GM10266 (cell line): ENCODE measurements around the gene FURIN.
"Not testable (repeated sequence)": the region's sequence is repeated elsewhere in the genome, so short reads cannot be mapped to it uniquely, and the experiment has no call there.

Experiments
- DNase-seq: peaks from one replicate; pipeline ENCODE4 v3.0.0; 2012; ENCODE audit errors: extremely low spot score
- TF ChIP-seq, protein P1 (sequence below): IDR thresholded peaks from 2 replicates; pipeline ENCODE4 v1.5.1; 2012; ENCODE audit warnings: mild to moderate bottlenecking, low read depth; ENCODE audit not compliant: control insufficient read depth, insufficient read depth; ENCODE audit errors: missing control alignments

Gene FURIN

GRCh38 chr15:90905306-90906180 is 37.2 kb downstream of the FURIN start:
- DNase-seq: no peak
- TF ChIP-seq, protein P1, sequence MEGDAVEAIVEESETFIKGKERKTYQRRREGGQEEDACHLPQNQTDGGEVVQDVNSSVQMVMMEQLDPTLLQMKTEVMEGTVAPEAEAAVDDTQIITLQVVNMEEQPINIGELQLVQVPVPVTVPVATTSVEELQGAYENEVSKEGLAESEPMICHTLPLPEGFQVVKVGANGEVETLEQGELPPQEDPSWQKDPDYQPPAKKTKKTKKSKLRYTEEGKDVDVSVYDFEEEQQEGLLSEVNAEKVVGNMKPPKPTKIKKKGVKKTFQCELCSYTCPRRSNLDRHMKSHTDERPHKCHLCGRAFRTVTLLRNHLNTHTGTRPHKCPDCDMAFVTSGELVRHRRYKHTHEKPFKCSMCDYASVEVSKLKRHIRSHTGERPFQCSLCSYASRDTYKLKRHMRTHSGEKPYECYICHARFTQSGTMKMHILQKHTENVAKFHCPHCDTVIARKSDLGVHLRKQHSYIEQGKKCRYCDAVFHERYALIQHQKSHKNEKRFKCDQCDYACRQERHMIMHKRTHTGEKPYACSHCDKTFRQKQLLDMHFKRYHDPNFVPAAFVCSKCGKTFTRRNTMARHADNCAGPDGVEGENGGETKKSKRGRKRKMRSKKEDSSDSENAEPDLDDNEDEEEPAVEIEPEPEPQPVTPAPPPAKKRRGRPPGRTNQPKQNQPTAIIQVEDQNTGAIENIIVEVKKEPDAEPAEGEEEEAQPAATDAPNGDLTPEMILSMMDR: no peak

DNA sequence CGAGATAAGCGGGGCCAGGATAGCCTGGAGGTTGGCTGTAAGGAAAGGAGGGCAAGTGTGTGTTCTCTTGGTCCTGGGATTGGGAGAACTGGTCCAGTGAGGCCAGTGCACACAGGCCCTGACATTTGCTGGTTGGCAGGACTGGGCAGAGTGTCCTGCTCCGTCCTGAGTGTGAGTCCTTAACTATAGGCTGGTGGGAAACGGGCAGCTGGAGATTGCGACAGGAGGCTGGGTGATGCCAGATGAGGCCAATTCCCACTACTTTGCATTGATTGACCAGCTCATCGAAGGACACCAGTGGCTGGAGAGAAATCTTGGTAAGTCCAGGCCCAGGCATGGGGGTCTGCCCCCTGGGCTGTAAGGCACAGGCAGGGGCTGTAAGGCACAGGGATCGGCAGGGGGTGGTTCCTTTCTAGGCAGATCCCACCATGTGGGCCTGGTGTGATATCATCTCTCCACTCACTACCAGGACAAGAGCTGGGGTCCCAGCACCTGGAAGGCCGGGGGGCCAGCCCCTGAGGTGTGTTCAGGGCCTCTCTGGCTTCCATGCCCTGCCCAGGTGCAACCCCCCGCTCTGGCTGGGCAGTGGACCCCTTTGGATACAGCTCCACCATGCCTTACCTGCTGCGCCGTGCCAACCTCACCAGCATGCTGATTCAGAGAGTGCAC is 37.9 kb downstream of the FURIN start:
- TF ChIP-seq, protein P1: no peak
- DNase-seq: no peak

DNA sequence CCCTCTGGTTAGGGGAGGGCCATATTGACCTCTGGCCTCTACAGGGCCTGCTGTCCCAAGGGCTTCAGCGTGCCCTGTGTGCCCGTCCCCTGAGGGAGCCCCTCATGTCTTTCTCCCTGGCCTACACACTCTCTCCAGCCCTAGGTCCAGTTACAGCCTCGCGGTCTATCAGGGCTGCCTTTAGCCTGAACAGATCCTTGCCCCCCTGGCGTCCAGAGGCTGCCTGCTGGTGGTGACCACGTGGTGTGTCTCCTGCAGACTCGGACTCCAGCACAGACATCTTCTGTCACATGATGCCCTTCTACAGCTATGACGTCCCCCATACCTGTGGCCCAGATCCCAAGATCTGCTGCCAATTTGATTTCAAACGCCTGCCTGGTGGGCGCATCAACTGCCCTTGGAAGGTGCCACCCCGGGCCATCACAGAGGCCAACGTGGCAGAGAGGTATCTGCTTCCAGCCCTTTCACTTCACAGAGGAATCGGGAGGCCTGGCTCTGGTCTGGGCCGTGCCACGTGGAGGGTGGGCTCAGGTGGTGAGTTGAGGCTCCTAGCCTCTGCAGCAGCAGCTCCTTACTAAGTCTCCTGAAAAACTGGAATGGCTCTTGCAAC is 38.8 kb downstream of the FURIN start:
- TF ChIP-seq, protein P1: no peak
- no peak for DNase-seq

DNA sequence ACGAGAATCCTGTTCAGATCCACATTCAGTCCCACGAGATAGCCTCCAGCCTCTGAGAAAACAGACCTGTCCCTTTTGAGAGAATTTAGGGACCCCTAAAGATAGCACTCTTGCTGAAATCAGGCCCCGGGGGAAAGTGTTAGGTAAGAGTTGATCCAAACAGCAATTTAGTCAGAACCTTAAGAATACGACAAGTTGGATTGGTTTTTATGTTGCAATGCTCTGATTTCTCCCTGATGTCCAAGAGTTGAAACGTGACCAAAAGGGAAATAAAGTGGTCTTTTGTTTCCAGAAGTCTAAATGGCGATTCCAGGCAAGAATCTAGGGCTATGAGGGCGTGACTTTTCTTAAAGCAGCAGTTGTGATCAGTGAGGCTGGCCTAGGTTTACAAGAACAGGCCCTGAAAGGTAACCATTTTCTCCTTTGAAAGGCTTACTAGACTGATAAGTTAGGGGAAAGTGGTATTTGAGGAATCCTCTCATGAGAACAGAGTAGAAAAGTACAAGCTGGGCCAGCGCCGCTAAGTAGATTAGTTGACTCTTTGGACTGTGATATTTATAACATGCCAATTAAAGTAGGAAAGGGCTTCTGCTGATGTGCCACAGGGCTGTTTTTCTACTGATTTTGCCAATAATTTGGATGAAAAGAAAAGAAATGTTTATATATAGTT is 39.6 kb downstream of the FURIN start:
- no peak for DNase-seq
- TF ChIP-seq, protein P1: no peak

DNA sequence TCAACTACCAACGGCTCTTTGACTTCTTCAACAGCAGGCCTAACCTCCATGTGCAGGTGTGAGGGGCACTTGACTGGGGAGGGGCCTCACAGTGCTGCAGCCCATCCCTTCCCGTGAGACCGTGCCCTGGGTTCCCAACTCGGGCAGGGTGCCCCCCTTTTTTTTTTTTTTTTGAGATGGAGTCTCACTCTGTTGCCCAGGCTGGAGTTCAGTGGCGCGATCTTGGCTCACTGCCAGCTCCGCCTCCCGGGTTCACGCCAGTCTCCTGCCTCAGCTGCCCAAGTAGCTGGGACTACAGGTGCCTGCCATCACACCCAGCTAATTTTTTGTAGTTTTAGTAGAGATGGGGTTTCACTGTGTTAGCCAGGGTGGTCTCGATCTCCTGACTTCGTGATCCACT is 41.1 kb downstream of the FURIN start:
- DNase-seq: not testable (repeated sequence)

- no peak for DNase-seq
- TF ChIP-seq, protein P1: no peak
These were observed 41.6 kb downstream of the FURIN start for GRCh38 chr15:90909976-90910375.
